ENCODE data around the gene H2BW2. TPM values are rescaled to one million over a fixed set of nuclear protein-coding genes. Genes with fewer than 3 reads are reported as not detected.
"Not testable (repeated sequence)": the region's sequence is repeated elsewhere in the genome, so short reads cannot be mapped to it uniquely, and the experiment has no call there.

H2BW2 gene
- not detected for total RNA-seq

GRCh38 chrX:104039689-104040505 lies at the start of gene H2BW2:
H2BW2 (plus strand) TSS chrX:104039956; CDS start chrX:104039995, 39 bp downstream.
- Mint-ChIP-seq H3K27ac (no peak within 1 kb of the TSS), H3K36me3 (no peaks in the 10 kb centered on the region), H3K9me3 (no peaks in the 10 kb centered on the region)
- ATAC-seq (no peak), DNase-seq (ENCODE audit: low spot score in 2 of 2) (no peak)

DNA sequence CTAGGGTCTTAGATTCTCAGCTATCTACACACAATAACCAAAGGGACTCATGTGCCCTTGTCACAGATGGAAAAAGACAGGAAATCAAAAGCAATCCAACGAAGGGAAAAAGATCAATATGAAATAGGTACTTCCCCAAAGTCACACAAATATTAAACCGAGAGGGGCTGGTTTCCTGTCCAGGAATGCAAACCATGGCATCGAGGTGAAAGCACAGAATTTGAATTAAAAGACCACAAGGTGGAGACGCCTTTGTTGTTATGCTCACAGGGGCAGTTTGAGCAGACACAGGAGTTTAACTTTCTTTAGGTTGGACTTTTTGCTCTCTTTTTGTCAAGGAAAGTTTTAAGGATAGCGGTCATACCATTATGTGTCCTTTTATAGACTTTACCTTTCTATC lies 40.5 kb upstream of the H2BW2 start:
- ATAC-seq (no peak), DNase-seq (ENCODE audit: low spot score in 2 of 2) (no peak)
- H3K36me3 Mint-ChIP-seq, result no peaks in the 10 kb centered on the region
- no peak overlapping the region for H3K27ac Mint-ChIP-seq
- no peaks in the 10 kb centered on the region for H3K9me3 Mint-ChIP-seq

DNA sequence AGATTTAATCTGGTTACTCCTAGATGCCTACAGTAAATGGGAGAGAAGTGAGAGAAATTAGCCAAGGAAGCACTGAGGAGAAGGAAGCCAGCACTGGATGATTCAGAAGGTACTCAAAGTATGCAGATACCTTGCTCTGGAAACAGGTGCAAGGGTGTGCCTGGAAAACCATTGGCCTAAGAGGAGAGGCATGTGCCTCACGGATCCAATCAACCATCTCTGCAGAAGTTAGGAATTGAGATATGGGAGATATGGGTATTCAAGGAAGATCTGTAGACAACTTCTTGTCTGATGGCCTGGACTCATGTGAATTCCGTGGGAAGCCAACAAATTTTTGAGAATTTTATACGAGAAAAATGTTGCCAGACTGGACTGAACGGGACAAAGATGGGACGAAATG lies 30.9 kb upstream of the H2BW2 start:
- DNase-seq (ENCODE audit: low spot score in 2 of 2), result no peak
- H3K27ac Mint-ChIP-seq, result no peak overlapping the region
- no peak for ATAC-seq
- no peaks in the 10 kb centered on the region for H3K9me3 Mint-ChIP-seq
- no peaks in the 10 kb centered on the region for H3K36me3 Mint-ChIP-seq

DNA sequence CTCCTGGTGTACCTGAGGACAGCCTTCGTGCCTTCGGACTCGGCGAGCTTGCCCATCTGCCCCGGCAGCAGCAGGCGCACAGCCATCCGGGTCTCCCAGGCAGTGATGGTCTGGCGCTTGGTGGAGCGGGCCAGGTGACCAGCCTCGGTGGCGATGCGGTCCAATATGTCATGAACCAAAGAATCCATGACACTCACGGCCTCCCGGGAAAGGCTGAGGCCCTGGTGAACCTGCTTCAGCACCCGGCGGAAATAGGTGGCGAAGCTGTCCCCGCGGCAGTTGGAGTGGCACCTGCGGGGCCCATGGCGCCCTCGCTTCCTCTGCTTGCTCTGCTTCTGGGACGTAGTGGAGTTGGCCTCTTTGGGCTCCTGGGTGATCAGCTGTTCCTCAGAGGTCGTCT lies 26.6 kb upstream of the H2BW2 start:
- H3K9me3 Mint-ChIP-seq, result no peaks in the 10 kb centered on the region
- DNase-seq (ENCODE audit: low spot score in 2 of 2), result no peak

GRCh38 chrX:104013606-104014005 lies 26.1 kb upstream of the H2BW2 start, which contains the start of gene H2BW1:
H2BW1 (minus strand) TSS chrX:104013708; CDS start chrX:104013576, 132 bp downstream.
- ATAC-seq (no peak), DNase-seq (ENCODE audit: low spot score in 2 of 2) (no peak)
- Mint-ChIP-seq H3K27ac (no peak within 1 kb of the TSS), H3K36me3 (no peaks in the 10 kb centered on the region), H3K9me3 (no peaks in the 10 kb centered on the region)

More for the DNA sequence above, 26.6 kb upstream of the H2BW2 start:
- ATAC-seq, result no peak
- no peaks in the 10 kb centered on the region for H3K36me3 Mint-ChIP-seq
- H3K27ac Mint-ChIP-seq, result no peak overlapping the region

GRCh38 chrX:104015576-104015975 lies 24.2 kb upstream of the H2BW2 start:
- ATAC-seq, result not testable (repeated sequence)

DNA sequence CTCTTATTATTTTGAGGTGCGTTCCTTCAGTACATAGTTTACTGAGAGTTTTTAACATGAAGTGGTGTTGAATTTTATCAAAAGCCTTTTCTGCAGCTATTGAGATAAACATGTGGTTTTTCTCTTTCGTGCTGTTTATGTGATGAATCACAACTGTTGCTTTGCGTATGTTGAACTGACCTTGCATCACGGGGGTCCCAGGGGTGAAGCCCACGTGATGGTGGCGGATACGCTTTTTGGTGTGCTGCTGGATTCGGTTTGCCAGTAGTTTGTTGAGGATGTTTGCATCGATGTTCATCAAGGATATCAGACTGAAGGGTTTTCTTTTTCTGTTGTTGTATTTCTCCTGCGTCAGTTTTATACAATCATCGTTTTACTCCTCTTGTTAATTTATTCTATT lies 21.6 kb upstream of the H2BW2 start:
- Mint-ChIP-seq H3K27ac (no peak overlapping the region), H3K9me3 (no peaks in the 10 kb centered on the region), H3K36me3 (no peaks in the 10 kb centered on the region)
- no peak for DNase-seq (ENCODE audit: low spot score in 2 of 2)
- ATAC-seq, result no peak

More at GRCh38 chrX:104015576-104015975, 24.2 kb upstream of the H2BW2 start:
- DNase-seq (ENCODE audit: low spot score in 2 of 2); H3K27ac Mint-ChIP-seq; H3K9me3 Mint-ChIP-seq; H3K36me3 Mint-ChIP-seq: not testable (repeated sequence)

DNA sequence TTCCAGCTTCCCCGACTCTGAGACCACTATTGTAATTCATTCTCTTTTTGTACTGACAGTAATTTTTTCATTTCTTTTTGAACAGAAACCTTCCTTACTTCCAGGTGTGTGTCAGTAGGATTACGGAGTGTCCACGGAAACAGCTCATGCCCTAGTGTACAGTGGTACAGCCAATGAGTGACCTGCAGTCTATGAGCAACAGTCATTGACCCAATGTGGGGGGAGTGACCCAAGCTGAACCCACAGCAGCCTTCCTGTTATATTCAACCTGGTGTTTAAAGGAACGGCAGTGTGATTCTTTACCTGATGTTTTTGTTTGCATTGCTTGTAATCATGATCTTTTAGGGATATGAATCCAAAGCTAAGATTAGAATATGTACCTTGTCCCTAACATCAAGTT lies 1.2 kb downstream of the H2BW2 start:
- Mint-ChIP-seq H3K9me3 (no peaks in the 10 kb centered on the region), H3K27ac (no peak overlapping the region), H3K36me3 (no peaks in the 10 kb centered on the region)
- no peak for DNase-seq (ENCODE audit: low spot score in 2 of 2)
- no peak for ATAC-seq

GRCh38 chrX:104045642-104046041 lies 5.9 kb downstream of the H2BW2 start:
- ATAC-seq (no peak), DNase-seq (ENCODE audit: low spot score in 2 of 2) (no peak)
- no peak overlapping the region for H3K27ac Mint-ChIP-seq
- no peaks in the 10 kb centered on the region for H3K9me3 Mint-ChIP-seq
- H3K36me3 Mint-ChIP-seq, result no peaks in the 10 kb centered on the region

GRCh38 chrX:104047171-104047570 lies 7.4 kb downstream of the H2BW2 start:
- no peak overlapping the region for H3K27ac Mint-ChIP-seq

DNA sequence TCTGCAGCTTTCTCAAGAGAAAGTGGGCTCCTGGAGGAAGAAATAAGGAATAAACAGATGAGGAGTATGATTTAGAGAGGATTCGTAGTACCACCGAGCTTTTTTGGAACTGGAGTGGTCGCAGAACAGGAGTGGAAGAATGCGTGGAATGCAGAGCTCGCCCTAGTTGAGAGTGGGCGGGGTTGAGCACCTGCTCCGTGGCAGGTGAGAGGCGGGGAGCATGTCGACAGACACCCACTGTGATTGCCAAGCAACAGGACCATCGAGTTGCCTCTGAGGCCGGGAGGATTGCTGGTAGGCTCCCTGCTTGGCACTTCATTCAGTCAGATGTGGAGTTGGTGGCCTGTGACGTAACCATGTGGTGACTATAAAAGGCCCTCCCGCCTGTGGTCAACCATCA lies 15.2 kb downstream of the H2BW2 start:
- not testable (repeated sequence) for H3K36me3 Mint-ChIP-seq; H3K9me3 Mint-ChIP-seq; H3K27ac Mint-ChIP-seq; DNase-seq (ENCODE audit: low spot score in 2 of 2); ATAC-seq

More at GRCh38 chrX:104047171-104047570, 7.4 kb downstream of the H2BW2 start:
- no peaks in the 10 kb centered on the region for H3K36me3 Mint-ChIP-seq
- H3K9me3 Mint-ChIP-seq, result no peaks in the 10 kb centered on the region
- no peak for DNase-seq (ENCODE audit: low spot score in 2 of 2)
- no peak for ATAC-seq

DNA sequence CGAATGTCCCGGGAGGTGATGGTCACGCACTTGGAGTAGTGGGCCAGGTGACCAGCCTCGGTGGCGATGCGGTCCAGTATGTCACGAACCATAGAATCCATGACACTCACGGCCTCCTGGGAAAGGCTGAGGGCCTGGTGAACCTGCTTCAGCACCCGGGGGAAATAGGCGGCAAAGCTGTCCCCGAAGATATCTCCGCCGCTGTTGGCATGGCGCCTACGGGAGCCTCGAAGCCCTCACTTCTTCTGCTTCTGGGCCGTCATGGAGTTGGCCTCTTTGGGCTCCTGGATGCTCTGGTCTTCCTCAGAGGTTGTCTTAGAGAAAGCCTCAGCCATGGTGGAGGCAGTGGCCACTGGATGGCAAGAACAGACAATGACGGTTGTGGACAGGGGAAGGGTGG lies 22.9 kb downstream of the H2BW2 start:
- ATAC-seq; DNase-seq (ENCODE audit: low spot score in 2 of 2); H3K27ac Mint-ChIP-seq; H3K36me3 Mint-ChIP-seq; H3K9me3 Mint-ChIP-seq: not testable (repeated sequence)

DNA sequence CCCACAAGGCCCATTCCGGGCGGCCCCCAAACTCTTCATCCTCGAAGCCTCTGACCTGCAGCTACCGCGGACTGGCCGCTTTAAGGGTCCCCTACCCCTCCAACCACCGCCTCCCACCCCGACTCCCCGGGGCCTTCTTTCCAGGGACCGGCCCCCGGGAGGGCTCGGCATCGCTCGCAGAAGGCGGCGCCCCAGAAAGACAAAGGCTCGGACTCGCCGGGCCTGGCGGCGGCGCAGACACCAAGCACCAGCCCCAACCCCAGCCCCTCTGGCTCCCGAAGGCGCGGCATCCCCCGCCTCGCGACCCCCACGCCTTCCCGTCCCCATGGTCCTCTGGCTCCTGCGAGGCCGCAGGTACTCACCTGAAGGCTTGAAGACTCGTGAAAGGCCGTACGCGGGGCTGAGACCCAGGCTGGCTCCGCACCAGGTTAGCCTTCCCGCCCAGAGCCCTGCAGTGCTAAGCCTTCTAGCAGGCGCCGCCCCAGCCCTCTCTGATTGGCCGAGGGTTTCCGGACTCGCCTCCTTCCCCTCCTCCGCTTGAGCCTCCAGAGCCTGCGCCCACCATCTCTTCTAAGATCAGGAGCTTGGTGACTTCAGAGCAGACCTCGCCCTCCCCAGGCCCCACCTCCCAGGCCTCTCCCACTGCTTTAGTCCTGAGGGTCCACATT lies 36.2 kb downstream of the H2BW2 start, which contains the start of gene TMSB15C:
TSS of gene TMSB15C (minus strand) at position 459 of the 668 bp plus-strand sequence.
- not testable (repeated sequence) for H3K27ac Mint-ChIP-seq; DNase-seq (ENCODE audit: low spot score in 2 of 2); H3K36me3 Mint-ChIP-seq; H3K9me3 Mint-ChIP-seq
- peak; percentile 99 to 100 for ATAC-seq

DNA sequence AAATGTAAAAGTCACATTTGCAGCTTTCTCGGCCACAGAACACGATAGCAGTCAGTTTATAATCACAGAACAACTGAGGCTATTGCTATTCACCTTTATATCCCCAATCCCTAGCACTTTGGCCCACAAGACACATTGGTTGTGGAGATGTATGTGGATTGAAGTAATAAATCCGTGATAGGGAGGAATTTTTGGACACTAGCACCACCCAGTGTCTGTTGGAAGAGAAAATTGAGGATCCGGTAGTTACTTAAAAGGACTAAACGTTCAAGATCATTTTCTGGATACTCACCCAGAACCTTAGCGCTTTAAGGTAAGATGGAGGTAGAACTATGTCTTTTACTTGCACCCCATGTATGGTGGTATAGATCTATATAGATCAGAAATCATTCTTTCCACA lies 38.1 kb downstream of the H2BW2 start:
- H3K36me3 Mint-ChIP-seq; H3K27ac Mint-ChIP-seq; H3K9me3 Mint-ChIP-seq; DNase-seq (ENCODE audit: low spot score in 2 of 2); ATAC-seq: not testable (repeated sequence)

GRCh38 chrX:104084063-104084462 lies 44.3 kb downstream of the H2BW2 start:
- ATAC-seq, result no peak

GRCh38 chrX:104084534-104085277 lies 45.0 kb downstream of the H2BW2 start:
- ATAC-seq (no peak), DNase-seq (ENCODE audit: low spot score in 2 of 2) (no peak)
- H3K9me3 Mint-ChIP-seq, result no peaks in the 10 kb centered on the region
- H3K27ac Mint-ChIP-seq, result no peak overlapping the region
- H3K36me3 Mint-ChIP-seq, result no peaks in the 10 kb centered on the region

More at GRCh38 chrX:104084063-104084462, 44.3 kb downstream of the H2BW2 start:
- H3K9me3 Mint-ChIP-seq, result no peaks in the 10 kb centered on the region
- H3K27ac Mint-ChIP-seq, result no peak overlapping the region
- no peak for DNase-seq (ENCODE audit: low spot score in 2 of 2)
- H3K36me3 Mint-ChIP-seq, result no peaks in the 10 kb centered on the region

DNA sequence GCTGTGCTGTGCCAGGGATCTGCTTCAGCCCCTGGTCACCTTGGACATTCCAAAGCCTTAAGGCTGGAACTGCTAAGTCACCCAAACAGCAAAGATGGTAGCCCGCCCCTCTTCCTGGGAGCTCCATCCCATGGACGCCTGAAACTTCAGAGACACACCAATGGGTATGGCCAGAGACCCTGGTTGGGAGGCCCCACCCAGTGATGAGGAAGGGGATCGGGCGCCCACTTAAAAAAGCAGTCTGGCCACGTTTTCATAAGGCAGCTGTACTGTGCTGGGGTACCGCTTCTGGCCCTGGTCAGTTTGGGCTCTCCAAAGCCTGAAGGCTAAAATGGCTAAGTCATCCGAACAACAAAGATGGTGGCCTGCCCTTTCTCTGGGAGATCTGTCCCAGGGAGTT lies 45.7 kb downstream of the H2BW2 start:
- Mint-ChIP-seq H3K36me3 (no peaks in the 10 kb centered on the region), H3K9me3 (no peaks in the 10 kb centered on the region), H3K27ac (no peak overlapping the region)
- DNase-seq (ENCODE audit: low spot score in 2 of 2), result no peak
- ATAC-seq, result no peak

All from activated naive CD4-positive, alpha-beta T cell treated with anti-CD3 and anti-CD28 coated beads, Interleukin-2, amount 50 U/mL, for 72 hours (primary cell).